ENCODE data around the gene GPX5.

DNA sequence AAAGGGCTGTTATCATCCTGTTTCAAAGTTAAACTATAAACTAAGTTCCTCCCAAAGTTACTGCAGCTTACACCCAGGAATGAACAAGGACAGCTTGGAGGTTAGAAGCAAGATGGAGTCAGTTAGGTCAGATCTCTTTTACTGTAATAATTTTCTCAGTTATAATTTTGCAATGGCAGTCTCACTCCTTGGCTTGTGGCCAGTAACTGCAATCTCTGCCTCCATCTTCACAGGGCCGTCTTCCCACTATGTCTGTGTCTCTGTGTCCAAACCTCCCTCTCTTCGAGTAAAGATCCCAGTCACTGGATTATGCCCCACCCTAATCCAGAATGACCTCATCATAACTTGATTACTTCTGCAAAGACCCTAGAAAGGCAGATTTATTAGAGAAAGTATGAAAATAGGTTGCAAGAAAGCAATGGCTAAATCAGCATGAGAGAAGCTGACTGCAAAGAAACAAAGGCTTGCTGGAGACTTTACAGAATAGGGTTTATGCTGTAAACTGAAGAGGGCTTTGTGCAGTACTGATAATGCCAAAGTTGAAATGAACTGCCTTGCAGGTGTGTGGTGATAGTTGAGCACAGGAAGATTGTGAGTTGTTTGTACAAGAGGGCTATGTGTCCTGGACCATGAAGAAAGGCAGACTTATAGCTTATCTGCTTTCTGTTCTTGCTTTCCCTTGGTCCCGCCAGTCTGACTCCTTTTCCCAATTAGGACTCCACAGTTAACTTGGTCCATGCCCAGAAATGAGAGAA is 38.5 kb upstream of the GPX5 start:
- no peak for TF ChIP-seq JUND (IDR thresholded peaks at IDR 0.05; ENCODE audit: low read depth, low read length)
- TF ChIP-seq SRF (IDR thresholded peaks at IDR 0.05; ENCODE audit: low read depth in 2 of 2, low read length in 2 of 2) = no peak
- no peak for TF ChIP-seq ZZZ3 (IDR thresholded peaks at IDR 0.05; ENCODE audit: control insufficient read depth, insufficient read length, low read depth)
- TF ChIP-seq, protein P1, sequence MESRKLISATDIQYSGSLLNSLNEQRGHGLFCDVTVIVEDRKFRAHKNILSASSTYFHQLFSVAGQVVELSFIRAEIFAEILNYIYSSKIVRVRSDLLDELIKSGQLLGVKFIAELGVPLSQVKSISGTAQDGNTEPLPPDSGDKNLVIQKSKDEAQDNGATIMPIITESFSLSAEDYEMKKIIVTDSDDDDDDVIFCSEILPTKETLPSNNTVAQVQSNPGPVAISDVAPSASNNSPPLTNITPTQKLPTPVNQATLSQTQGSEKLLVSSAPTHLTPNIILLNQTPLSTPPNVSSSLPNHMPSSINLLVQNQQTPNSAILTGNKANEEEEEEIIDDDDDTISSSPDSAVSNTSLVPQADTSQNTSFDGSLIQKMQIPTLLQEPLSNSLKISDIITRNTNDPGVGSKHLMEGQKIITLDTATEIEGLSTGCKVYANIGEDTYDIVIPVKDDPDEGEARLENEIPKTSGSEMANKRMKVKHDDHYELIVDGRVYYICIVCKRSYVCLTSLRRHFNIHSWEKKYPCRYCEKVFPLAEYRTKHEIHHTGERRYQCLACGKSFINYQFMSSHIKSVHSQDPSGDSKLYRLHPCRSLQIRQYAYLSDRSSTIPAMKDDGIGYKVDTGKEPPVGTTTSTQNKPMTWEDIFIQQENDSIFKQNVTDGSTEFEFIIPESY (IDR thresholded peaks at IDR 0.05) = no peak
- TF ChIP-seq, protein P2, sequence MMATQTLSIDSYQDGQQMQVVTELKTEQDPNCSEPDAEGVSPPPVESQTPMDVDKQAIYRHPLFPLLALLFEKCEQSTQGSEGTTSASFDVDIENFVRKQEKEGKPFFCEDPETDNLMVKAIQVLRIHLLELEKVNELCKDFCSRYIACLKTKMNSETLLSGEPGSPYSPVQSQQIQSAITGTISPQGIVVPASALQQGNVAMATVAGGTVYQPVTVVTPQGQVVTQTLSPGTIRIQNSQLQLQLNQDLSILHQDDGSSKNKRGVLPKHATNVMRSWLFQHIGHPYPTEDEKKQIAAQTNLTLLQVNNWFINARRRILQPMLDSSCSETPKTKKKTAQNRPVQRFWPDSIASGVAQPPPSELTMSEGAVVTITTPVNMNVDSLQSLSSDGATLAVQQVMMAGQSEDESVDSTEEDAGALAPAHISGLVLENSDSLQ (IDR thresholded peaks at IDR 0.05) = no peak
- TF ChIP-seq, protein P3, sequence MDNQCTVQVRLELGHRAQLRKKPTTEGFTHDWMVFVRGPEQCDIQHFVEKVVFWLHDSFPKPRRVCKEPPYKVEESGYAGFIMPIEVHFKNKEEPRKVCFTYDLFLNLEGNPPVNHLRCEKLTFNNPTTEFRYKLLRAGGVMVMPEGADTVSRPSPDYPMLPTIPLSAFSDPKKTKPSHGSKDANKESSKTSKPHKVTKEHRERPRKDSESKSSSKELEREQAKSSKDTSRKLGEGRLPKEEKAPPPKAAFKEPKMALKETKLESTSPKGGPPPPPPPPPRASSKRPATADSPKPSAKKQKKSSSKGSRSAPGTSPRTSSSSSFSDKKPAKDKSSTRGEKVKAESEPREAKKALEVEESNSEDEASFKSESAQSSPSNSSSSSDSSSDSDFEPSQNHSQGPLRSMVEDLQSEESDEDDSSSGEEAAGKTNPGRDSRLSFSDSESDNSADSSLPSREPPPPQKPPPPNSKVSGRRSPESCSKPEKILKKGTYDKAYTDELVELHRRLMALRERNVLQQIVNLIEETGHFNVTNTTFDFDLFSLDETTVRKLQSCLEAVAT (IDR thresholded peaks at IDR 0.05) = no peak
- TF ChIP-seq YY1 (IDR thresholded peaks at IDR 0.05; ENCODE audit: low read depth, low read length) = no peak
- TF ChIP-seq, protein P4, sequence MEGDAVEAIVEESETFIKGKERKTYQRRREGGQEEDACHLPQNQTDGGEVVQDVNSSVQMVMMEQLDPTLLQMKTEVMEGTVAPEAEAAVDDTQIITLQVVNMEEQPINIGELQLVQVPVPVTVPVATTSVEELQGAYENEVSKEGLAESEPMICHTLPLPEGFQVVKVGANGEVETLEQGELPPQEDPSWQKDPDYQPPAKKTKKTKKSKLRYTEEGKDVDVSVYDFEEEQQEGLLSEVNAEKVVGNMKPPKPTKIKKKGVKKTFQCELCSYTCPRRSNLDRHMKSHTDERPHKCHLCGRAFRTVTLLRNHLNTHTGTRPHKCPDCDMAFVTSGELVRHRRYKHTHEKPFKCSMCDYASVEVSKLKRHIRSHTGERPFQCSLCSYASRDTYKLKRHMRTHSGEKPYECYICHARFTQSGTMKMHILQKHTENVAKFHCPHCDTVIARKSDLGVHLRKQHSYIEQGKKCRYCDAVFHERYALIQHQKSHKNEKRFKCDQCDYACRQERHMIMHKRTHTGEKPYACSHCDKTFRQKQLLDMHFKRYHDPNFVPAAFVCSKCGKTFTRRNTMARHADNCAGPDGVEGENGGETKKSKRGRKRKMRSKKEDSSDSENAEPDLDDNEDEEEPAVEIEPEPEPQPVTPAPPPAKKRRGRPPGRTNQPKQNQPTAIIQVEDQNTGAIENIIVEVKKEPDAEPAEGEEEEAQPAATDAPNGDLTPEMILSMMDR (IDR thresholded peaks at IDR 0.05 in 2 of 3, conservative IDR thresholded peaks at IDR 0.05 in 1 of 3; ENCODE audit: control insufficient read depth in 2 of 3, extremely low read depth in 1 of 3, insufficient read depth in 1 of 3, low read depth in 3 of 3, low read length in 3 of 3) = no peak
- no peak for TF ChIP-seq ETV6 (conservative IDR thresholded peaks at IDR 0.05 in 1 of 2, IDR thresholded peaks at IDR 0.05 in 1 of 2; ENCODE audit: borderline replicate concordance in 1 of 2, low read depth in 1 of 2)
- no peak for TF ChIP-seq EP300 (IDR thresholded peaks at IDR 0.05; ENCODE audit: borderline replicate concordance in 1 of 2, control insufficient read depth in 1 of 2, low read depth in 2 of 2, low read length in 2 of 2)
